Ovary (tissue), 9 donors: Measurements from ENCODE around the gene CLASP1. TPM values are rescaled to one million over a fixed set of nuclear protein-coding genes. Genes with fewer than 3 reads are reported as not detected.

ENCODE experiments used
- DNase-seq, 5 donors: peaks; one replicate each; pipeline ENCODE4 v3.0.0-alpha.2; 2019 to 2020
- H3K27ac ChIP-seq, 2 donors: fragments of 200-600 bp; one replicate each; pipeline versions ENCODE4 v1.5.1 to v1.8.0; 2019 to 2022
- H3K27me3 ChIP-seq: fragments of 200-600 bp; one replicate; pipeline ENCODE4 v1.8.0; 2022
- H3K36me3 ChIP-seq: fragments of 200-600 bp; sonication (generic); one replicate; pipeline ENCODE4 v1.5.1; 2019
- H3K4me1 ChIP-seq: one replicate; pipeline ENCODE4 v1.8.1; 2013; ENCODE audit warnings: mild to moderate bottlenecking, moderate library complexity; ENCODE audit not compliant: insufficient read depth
- H3K4me3 ChIP-seq: fragments of 200-600 bp; sonication (generic); one replicate; pipeline ENCODE4 v1.5.1; 2017
- H3K9me3 ChIP-seq, 2 donors: fragments of 200-600 bp in 1 of 2; sonication (generic) in 1 of 2; one replicate each; pipeline versions ENCODE4 v1.5.1 to v1.8.1; 2013 to 2019; ENCODE audit warnings: mild to moderate bottlenecking in 1 of 2, moderate library complexity in 1 of 2
- CTCF ChIP-seq, 3 donors: fragments of 450-650 bp in 2 of 3; fragments of 200-600 bp in 1 of 3; IDR thresholded peaks; one replicate each; pipeline versions ENCODE4 v1.5.1 to v1.8.0; 2016 to 2022; ENCODE audit warnings: antibody characterized with exemption in 3 of 3, mild to moderate bottlenecking in 1 of 3
- EP300 ChIP-seq: sonication (generic); formaldehyde crosslinking; IDR thresholded peaks from one replicate; pipeline ENCODE4 v1.6.1; 2017; ENCODE audit warnings: antibody characterized with exemption
- POLR2A ChIP-seq: fragments of 450-650 bp; IDR thresholded peaks from one replicate; pipeline ENCODE4 v1.6.1; 2017; ENCODE audit warnings: antibody characterized with exemption, mild to moderate bottlenecking, moderate library complexity
- WGBS, 3 donors: extraction: QIAGEN DNeasy Blood & Tissue Kit in 1 of 3; methylation state at CpG; one replicate each; pipeline versions ENCODE4 v1.1.5 to v1.1.7; 2013 to 2017; 5-methylcytosine and 5-hydroxymethylcytosine counted together
- intact Hi-C, 4 donors: fragments of 100-400 bp; cut with DNase I; formaldehyde crosslinking; loops; one replicate each; pipeline versions ENCODE4 v1.11.0 to v1.15.1; 2022 to 2023
- polyA plus RNA-seq, 2 donors: library from polyadenylated mRNA; stranded (reverse); fragments of 200-250 nt in 1 of 2; fragments of 350-450 nt in 1 of 2; fragmentation: Illumina TruSeq in 1 of 2; extraction: RNeasy Lipid Tissue Mini Kit (QIAGEN cat#74804) in 1 of 2; gene quantifications; one replicate each; pipeline ENCODE4 v1.2.3, GENCODE V29; 2013 to 2014
- total RNA-seq, 7 donors: library from RNA; depleted of rRNA in 2 of 7; stranded (reverse); fragments of >200 nt in 2 of 7; fragmentation: NEBNext Ultra II Directional in 3 of 7; extraction: Animal tissue kit (Norgen Biotek cat#: 25700) in 3 of 7; gene quantifications; one replicate each; pipeline versions ENCODE4 v1.1.0 to v1.2.4, GENCODE V29; 2016 to 2023
- donor health status: DM: no; HTN: no; CAD: no; lungs with moderate emphysema.
- donor health status: DM: no; HTN: no; CAD: no.
- donor health status: Bipolar disorder and iron deficiency.
- donor health status: DM: yes; HTN: yes; CAD: no.
- donor health status: DM: no; HTN: no; CAD: no.
- donor health status: DM: yes; HTN: yes; CAD: no.

CLASP1 gene
- total and polyA plus RNA-seq, 9 donors = 15.8 to 58.7 (median 47.9) TPM

DNA sequence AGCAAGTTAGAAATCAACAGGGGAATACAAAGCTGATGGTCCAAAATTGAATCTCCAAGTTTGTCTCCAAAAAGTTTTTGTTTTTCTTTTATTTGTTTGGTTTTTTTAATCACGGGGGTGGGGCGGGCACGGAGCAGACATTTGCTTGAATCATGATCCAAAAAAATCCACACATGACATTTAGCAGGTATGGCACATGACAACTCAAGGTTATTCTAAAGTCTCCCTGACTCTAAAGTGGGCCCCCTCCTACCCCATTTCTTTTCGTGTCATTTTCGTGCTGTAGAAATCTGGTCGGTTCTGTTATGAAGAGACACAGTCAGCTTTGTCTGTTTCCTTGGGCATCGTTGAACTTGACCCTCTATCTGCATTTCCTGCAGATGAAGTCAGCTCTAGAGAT, 104.0 kb downstream of the CLASP1 start:
- no peak for DNase-seq
- Histone ChIP-seq H3K4me3 (no peak overlapping the region), H3K27ac (no peak overlapping the region), H3K36me3 (no peaks in the 10 kb centered on the region), H3K27me3 (no peaks in the 10 kb centered on the region), H3K4me1 (peaks cover 10% of the 10 kb centered on the region), H3K9me3 (no peaks in the 10 kb centered on the region)
- 47 to 72% (median 49%) methylated on average over 7 of the region's 7 CpGs for WGBS, 3 donors
- TF ChIP-seq POLR2A (no peak), CTCF (IDR thresholded peaks at IDR 0.05) (no peak), EP300 (no peak)
- intact Hi-C loops = no loop called here

GRCh38 chr2:121541495-121541894, 107.8 kb downstream of the CLASP1 start:
- no peak overlapping the region for H3K4me3 ChIP-seq
- no peak overlapping the region for H3K27ac ChIP-seq
- no peaks in the 10 kb centered on the region for H3K9me3 ChIP-seq
- WGBS, 3 donors = 51 to 59% (median 55%) methylated on average over 7 of the region's 7 CpGs
- H3K36me3 ChIP-seq = no peaks in the 10 kb centered on the region
- TF ChIP-seq EP300 (no peak), CTCF (IDR thresholded peaks at IDR 0.05) (no peak), POLR2A (no peak)
- H3K27me3 ChIP-seq = no peaks in the 10 kb centered on the region
- no peak for DNase-seq
- intact Hi-C loops = no loop called here
- H3K4me1 ChIP-seq = peaks cover 10% of the 10 kb centered on the region

- H3K27me3 ChIP-seq = no peaks in the 10 kb centered on the region
- no peak overlapping the region for H3K4me3 ChIP-seq
- H3K4me1 ChIP-seq = peaks cover 9% of the 10 kb centered on the region
- WGBS, 3 donors = 75 to 89% (median 86%) methylated on average over 4 of the region's 4 CpGs
- H3K27ac ChIP-seq = no peak overlapping the region
- H3K36me3 ChIP-seq = no peaks in the 10 kb centered on the region
- intact Hi-C loops = loop anchor here in 2 of 4 donors (10.0 kb wide), 2 partner anchors 105 to 145 kb away; partner anchors contain the start of gene CLASP1 (in 1 of the 2)
- TF ChIP-seq EP300 (no peak), CTCF (IDR thresholded peaks at IDR 0.05) (no peak), POLR2A (no peak)
- H3K9me3 ChIP-seq = no peaks in the 10 kb centered on the region
- DNase-seq = no peak
These were observed 109.4 kb downstream of the CLASP1 start for GRCh38 chr2:121539750-121540469.

DNA sequence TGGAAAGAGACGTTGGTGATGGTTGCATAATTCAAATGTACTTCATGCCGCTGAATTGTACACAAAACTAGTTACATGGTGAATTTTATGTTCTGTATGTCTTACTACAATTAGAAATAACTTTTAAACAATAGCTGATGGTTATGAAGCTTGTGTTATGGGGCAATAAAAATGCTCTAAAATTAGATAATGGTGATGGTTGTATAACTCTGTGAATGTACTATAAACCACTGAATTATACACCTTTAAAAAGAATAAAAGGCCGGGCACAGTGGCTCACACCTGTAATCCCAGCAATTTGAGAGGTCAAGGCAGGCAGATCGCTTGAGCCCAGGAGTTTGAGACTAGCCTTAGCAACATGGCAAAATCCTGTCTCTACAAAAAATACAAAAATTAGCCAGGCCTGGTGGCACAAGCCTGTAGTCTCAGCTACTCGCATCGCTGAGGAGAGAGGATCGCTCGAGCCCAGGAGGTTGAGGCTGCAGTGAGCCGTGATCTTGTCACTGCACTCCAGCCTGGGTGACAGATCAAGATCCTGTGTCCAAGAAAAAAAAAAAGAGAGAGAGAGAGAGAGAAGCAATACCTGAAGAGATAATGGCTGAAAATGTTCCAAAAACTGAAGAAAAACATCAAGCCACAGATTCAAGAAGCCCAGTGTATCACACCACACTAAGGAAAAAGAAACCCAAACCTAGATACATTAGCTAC, 112.3 kb downstream of the CLASP1 start:
- H3K4me3 ChIP-seq = no peak overlapping the region
- H3K27me3 ChIP-seq = no peaks in the 10 kb centered on the region
- H3K9me3 ChIP-seq = no peaks in the 10 kb centered on the region
- intact Hi-C loops = loop anchor here in 2 of 4 donors (10.0 kb wide), 2 partner anchors 108 to 142 kb away; partner anchors contain the start of gene CLASP1 (in 1 of the 2)
- TF ChIP-seq POLR2A (no peak), EP300 (no peak), CTCF (IDR thresholded peaks at IDR 0.05) (no peak)
- H3K36me3 ChIP-seq = no peaks in the 10 kb centered on the region
- H3K4me1 ChIP-seq = peaks cover 3% of the 10 kb centered on the region
- no peak overlapping the region for H3K27ac ChIP-seq
- DNase-seq = no peak
- 89 to 92% (median 90%) methylated on average over 9 of the region's 9 CpGs for WGBS, 3 donors
